Activated naive CD4-positive, alpha-beta T cell (primary cell): ENCODE measurements around the gene ATG12.
"Not testable (repeated sequence)": the region's sequence is repeated elsewhere in the genome, so short reads cannot be mapped to it uniquely, and the experiment has no call there.

Experiments
- DNase-seq, 4 experiments: peaks; one replicate each; lab custom pipeline; 2025; lab: John Stamatoyannopoulos, UW

ATG12 gene

DNA sequence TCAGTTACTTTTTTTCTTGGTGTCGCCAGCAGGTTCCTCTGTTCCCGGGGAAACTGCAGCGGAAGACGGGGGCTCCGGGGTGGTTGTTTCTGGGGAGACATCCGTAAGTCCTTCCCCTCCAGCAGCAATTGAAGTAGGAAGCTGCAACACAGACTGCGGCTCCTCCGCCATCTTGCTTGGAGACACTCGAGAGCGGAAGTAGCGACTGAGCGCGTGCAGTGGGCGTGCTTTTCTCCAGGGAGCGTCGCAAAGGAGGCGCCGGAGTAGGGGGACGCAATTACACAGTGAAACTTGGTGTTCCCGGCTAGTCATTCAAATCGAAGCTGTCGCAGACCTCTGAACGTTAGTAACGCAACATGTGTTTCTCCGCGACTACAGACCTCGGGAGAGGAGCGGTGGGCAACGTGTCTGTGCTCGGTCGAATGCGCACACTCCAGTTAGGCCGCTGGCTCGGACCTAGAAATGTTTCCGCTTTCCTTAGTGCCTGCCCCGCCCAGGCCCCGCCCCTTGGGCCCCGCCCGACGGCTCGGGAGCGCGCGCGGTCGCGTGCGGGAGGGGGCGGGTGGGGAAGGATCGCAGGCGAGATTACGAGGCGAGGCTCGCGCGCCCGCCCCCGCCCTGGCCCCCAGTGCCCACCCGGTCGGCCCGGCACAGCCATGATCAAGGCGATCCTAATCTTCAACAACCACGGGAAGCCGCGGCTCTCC lies at the start of gene ATG12, which contains the start of gene AP3S1:
ATG12 (minus strand) TSS at position 184 of the 707 bp plus-strand sequence; CDS start at position 171, 13 bp downstream.
AP3S1 (plus strand) TSS at position 554 of the 707 bp plus-strand sequence; CDS start at position 657, 103 bp downstream.
- DNase-seq, result peak; percentile 73 to 88 (median 81)

DNA sequence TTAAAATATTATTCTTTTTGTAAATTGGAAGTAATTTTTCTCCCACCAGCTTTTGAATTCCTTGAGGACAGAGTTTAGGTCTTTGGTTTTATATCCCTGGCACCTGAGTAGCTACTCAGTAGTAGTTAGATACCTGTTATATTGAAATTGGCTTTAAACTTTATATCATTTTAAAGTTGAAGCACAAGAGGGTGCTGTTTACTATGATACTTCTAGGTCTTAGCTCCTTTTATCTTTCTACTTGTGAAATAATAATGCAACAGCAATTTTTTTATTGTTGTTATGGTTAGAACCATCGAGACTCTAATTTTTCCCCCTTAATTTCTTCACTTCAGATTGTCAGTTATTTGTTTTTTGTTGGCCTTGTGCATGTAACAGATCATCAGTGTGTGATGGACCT lies 46.7 kb upstream of the ATG12 start:
- DNase-seq, result no peak

DNA sequence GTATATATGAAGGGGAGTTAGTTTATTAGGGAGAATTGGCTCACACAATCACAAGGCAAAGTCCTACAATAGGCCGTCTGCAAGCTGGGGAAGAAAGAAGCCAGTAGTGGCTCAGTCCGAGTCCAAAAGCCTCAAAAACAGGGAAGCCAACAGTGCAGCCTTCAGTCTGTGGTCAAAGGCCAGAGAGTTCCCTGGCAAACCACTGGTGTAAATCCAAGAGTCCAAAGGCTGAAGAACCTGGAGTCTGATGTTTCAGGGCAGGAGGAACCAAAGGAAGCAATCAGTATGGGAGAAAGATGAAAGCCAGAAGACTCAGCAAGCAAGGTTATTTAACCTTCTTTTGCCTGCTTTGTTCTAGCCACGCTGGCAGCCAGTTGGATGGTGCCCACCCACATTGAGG lies 43.8 kb upstream of the ATG12 start:
- DNase-seq, result not testable (repeated sequence)

DNA sequence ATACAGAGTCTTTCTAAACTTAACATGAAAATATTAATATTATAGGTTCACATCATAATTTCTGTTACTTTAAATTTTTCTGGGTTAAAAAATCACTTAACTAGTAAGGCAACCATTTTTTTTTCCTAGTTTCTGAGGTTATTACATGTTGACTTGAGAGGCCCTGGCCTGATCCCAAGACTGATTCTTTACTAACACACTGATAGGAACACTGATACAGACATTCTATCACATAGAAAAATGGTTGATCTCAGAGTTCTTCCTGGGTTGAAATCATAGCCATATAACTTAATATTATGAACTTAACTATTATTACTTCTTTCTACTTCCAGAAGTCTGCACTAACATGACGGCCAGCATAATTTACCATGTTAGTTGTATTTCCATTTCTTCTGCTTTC lies 43.3 kb upstream of the ATG12 start:
- no peak for DNase-seq

DNA sequence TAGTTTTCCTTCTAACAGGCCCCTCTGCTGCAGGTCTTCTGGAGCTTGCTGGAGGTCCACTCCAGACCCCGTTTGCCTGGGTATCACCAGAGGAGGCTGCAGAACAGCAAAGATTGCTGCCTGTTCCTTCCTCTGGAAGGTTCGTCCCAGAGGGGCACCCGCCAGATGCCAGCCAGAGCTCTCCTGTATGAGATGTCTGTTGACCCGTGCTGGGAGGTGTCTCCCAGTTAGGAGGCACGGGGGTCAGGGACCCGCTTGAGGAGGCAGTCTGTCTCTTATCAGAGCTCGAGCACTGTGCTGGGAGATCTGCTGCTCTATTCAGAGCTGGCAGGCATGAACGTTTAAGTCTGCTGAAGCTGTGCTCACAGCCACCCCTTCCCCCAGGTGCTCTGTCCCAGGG lies 41.1 kb upstream of the ATG12 start:
- not testable (repeated sequence) for DNase-seq

DNA sequence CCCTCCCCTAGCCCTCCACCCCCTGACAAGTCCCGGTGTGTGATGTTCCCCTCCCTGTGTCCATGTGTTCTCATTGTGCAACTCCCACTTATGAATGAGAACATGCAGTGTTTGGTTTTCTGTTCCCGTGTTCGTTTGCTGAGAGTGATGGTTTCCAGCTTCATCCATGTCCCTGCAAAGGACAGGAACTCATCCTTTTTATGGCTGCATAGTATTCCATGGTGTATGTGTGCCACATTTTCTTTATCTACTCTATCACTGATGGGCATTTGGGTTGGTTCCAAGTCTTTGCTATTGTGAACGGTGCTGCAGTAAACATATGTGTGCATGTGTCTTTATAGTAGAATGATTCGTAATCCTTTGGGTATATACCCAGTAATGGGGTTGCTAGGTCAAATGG lies 36.0 kb upstream of the ATG12 start:
- DNase-seq, result not testable (repeated sequence)

DNA sequence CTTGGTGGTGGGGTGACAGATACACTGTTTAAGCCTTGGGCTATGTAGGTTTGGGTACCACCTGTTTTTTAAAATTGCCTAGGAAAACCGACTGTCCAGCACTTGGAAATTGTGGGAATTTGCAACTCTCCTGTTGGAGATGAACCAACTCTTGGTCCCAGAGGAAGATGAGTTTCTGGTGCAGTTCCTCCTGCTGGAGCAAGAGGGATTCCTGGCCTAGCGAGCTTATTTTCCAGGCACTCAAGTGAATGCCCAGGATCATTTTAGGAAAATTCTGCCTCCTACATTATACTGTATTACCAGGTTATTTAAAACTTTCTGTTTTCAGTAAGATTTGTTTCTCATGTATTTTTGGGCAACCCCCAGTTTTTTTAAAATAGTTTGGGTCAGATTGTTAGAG lies 34.1 kb upstream of the ATG12 start:
- no peak for DNase-seq

DNA sequence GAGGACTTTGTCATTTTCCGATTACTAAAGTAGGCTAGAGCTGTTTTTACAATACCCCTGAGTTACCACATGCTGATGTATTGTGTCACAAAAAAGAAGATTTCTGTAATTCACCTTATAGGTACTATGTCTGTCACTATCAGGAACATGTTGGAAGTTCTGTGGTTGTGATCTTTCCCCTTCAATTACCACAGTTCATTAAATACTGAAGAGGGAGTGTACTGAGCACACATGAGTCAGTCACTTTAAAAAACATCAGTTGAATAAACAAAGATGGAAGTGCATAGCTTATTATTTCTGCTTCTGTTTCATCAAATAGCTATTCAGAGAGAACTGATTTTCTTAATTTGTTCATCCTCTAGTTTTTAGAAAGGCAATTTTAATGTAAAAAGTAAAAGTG lies 32.0 kb upstream of the ATG12 start:
- DNase-seq, result no peak

DNA sequence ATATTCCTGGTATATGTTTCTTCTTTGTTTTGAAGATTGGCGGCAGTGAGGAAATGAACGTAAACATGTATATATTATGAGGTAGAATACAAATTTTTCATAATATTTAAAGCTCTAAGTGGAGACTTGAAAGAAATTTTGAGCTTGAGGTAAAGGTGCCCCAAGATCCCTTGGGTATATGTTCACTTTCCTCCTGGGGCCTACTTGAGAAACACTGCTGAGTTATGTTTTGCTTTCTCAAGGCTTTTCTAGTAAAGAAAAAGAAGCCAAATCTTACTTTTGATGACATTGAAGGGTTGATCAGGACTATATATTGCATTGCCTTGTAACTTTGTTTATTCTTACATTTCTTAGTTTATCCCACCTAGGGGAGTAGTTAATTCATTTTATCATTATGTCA lies 31.1 kb upstream of the ATG12 start:
- no peak for DNase-seq

DNA sequence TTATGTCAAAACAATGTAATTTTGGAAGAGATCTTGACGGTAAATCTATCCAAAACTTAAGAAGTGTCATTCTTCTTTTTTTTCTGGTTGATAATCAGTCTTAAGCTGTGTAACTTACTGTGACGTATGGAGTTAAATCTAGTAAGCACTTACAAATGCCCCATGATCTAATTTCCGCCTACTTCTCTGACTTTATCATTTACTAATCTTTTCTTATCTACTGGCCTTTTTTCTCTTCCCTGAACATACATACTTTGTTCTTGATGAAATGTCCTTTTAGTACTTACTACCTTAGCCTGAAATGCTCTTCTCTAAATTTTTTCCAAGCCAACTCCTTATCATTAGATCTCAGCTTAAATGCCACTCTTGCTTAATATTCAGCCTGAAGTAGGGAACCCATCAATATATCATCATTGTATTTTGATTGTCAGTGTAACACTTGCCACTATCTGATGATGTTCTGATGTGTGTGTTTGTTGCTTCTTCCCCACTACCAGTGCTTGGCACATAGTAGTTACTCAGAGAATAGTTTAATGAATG lies 28.0 kb upstream of the ATG12 start:
- no peak for DNase-seq

DNA sequence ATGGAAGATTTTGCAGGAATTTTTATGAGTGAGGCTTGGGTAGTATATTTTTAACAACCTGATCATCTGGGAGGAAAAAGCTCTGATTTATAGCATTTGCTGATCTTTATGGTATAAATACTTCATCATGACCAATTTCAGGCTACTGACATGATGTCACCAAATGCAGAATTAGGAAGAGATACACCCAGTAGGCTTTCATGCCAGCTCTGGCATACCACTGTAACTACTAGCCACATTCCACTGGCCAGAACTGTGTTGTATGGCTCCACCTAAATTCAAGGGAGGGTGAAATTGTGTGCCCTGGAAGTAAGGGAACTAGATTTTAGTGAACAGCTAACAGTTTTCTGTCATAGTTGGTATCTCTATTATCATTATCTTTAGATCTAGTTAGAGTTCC lies 18.0 kb upstream of the ATG12 start:
- no peak for DNase-seq

DNA sequence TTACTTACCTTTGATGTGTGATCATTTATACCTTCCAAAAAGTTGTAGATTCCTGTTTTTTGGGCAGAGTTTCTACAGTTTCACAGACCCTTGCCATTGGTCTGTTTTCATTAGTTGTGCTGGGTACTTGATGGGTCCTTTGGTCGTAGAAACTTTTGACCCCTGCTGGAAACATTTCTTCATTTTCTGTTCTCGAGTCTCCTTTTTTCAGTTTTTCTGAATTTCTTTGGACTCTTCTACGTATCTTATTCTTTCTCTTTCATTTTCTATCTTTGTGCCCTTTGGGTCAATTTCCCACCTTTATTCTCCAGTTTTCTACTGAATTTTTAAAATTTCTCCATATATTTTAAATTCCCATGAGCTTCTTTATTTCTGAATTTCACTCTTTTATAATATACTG lies 17.0 kb upstream of the ATG12 start:
- DNase-seq, result no peak

DNA sequence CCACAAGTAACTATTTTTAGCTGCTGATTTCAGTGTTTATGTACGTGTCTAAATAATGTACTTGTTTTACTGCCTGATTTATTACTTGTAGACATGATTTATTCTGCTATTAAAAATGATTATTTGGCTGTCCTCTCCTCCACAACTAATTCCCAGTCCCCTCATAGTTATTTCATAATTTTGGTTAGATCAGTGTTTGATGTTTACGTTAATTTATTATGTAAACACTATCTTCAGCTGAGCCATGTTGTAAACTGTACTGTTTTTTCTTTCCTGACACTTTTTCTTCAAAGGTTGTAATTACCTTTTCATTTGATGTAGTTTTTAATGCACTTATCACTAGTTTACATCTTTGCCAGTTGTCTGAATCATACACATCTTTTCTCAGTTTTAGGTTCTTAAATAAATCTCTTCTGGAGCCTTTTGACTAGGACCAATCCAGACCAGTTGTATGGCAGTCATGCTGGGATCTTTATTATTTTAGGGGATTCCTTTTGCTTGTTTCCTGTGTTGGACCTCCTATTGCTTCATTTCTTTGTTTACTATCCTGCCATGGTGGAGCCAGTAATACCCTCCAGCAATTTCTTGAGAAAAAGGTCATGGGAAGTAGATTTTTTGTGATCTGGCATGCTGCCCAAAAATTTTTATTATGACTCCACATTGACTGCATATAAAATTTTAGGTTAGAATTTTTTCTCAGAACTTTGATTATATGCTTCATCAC lies 16.4 kb upstream of the ATG12 start:
- no peak for DNase-seq

DNA sequence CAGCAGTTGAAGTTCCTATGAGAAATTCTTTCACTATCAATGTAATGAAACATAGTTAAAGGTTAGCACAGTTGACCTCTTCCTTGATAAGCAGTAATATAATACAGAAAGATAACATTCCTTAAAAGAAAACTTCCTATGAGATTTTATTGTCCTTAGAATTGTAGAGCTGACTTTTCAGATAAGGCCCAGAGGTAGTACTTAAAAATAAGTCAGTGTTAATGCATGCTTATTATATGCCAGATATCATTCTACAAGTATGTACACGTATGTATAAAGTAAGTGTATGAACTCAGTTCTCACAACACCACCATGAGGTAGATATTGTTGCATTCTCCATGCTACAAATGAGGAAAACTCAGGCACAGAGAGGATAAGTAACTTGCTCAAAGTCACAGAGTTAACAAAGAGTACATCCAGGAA lies 15.7 kb upstream of the ATG12 start:
- no peak for DNase-seq

DNA sequence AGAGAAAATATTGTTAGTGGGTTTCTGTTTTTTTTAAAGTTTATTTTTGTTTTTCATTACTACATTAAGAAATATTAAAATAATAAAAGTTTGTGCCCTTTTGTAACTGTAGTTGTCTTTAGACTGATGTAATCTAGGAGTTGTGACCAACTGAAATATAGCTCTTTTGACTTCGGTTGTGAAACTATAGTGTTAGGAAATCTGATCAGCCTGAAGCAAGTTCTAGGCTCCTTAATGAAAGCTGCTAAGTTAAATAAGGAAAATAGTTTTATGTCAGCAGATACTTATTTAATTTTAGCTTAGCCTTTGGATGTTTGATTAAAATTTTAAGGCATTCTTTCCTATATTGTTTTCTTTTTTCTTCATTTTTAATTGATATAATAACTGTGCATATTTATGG lies 14.6 kb upstream of the ATG12 start:
- no peak for DNase-seq

DNA sequence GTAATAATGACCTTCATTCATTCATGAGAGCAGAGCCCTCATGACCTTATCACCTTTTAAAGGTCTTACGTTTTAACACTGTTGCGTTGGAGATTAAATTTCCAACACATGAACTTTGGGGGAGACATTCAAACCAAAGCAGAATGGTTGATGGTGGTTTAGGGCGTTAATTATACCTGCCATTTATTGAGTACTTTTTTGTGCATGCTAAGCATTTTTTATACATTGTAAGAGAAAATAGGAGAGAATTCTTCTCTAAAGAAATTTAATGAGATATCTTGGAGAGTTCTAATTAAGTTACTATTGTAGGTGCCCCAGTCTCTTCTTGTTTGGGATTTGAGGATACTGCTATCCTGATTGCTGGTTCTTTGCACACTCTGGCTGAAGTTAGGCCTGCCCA lies 12.8 kb upstream of the ATG12 start:
- no peak for DNase-seq

DNA sequence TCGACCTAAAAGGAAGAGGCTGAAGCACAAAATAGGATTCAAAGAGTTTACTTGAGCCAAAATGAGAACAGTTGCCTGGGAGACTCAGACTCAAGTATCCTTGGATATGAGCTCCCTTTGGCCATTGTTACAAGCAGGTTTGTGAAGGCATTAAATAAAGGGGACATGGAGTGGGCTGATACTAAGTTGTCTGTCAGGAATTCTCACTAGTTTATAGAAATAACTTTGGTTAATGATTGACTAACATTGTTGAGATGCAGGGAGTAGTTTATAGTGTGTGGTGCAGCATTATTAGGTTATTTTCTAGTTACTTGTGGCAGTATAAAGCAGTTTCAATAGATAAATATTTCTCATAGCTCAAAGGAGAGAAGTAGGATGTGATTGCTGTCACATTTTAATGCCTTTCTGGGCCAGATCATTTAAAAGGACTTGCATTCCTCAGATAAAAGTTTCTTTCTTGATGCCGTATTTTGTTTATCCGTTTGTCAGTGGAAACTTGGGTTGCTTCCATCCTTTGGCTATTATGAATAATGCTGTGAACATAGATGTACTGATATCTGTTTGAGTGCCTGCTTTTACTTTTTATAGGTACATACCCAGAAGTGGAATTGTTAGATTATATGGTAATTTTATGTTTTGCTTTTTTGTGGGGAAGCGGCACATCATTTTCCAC lies 9.5 kb upstream of the ATG12 start:
- no peak for DNase-seq

DNA sequence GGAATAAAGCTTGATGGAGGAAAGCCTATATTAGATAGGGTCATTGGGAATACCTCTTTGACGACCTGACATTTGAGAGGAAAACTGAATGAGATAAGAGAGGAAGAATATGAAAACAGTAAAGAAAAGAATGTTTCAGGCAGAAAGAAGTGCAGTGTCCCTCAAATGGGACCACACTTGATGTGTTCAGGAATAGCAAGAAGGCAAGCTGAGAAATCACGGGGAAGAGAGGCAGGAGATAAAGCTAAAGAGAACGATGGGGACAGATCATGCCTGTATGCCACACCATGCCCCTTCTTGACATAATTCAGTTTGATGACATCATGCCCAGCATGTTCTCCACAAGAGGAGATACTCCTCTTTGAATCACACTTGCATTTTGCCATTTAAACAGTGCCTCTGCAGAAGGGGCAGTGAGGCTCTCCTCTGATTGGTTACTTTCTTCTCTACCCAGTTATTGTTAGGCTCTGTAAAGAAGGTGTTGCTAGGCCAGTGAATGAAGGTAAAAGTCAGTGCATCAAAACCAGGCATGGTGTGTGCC lies 8.0 kb upstream of the ATG12 start:
- DNase-seq, result no peak

DNA sequence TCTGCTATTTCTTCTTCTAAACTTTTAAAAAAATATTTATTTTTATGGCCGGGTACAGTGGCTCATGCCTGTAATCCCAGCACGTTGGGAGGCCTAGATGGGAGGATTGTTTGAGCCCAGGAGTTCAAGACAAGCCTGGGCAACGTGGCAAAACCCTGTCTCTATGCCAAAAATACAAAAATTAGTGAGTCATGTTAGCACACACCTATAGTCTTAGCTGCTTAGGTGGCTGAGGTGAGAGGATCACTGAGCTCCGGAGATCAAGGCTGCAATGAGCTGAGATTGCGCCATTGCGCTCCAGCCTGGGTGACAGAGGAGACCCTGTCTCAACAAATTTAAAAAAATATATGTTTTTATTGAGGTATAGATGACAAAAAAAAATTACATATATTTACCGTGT lies 5.9 kb upstream of the ATG12 start:
- no peak for DNase-seq

DNA sequence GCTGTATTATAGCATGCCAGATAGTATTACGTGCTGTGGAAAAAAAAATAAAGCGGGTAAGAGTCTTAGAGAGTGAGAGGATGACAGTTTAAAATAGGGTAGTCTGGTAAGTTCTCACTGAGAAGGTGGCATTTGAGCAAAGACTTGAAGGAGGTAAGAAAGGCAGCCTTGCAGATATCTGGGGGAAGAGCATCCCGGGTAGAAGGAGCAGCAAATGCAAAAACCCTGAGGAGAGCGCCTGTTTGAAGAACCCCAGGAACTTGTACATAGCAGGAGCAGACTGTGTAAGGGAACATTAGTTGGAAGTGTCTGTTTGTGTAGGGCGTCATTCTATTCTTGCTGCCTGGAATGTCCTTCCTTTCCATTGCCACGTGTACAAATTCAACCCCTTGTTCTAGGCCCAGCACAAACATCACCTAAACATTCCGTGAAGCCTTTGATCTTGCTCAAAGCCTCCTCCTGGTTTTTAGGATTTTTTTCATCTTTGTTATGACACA lies 3.0 kb upstream of the ATG12 start:
- no peak for DNase-seq

DNA sequence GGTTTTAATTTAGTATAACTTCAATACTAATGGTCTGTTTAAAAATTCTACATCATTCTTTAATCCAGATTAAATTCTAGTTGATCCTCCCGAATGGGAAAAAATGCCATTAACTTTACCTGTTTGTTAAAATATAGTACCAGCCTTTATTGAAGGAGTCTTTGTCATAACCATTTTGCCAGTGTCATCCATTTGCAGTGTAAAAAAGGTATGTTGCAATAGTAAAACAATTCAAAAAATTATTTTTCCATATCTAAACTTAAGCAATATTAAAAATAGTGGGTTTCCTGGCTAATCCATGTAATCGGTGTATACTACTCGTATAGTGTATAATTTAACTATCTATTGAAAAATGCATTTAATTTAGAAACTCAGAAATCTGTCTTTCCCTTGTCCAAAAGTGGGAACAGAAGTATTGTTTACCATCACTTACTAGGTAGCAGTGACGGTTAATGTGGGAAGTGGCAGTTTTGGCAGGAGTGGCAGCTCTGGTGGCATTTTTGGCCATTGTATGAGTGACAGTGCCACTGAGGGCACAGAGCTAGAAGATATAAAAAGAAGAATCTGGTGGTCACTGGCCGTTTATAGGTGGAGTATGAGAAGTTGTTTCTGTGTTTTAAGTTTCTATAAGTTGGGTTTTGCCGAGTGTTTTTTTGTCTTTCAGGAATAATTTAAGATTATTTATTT lies 2.2 kb upstream of the ATG12 start:
- DNase-seq, result no peak

DNA sequence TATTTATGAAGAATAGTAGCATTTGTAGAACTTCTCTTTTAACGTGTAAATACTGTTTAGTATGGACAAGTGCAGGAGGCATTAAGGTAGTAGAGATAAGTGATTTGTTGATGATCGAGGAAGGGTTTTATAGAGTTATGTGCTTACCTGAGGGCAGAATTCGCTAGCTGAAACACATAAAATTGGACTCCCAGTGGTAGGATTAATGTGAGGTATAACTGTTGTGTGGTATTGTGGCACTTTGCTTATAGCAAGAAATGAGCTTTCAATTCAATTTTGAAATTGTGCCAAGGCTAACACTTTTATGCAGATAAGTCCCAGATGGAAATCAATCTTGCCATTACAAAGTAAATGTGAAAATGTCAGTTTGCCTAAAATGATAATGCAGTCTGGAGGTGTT lies 1.6 kb upstream of the ATG12 start:
- DNase-seq, result no peak
